GM18511 (cell line): ENCODE data around the gene LTBP1.

Experiments used
- ATAC-seq: cut with Tn5 transposase; IDR thresholded peaks from one replicate; pipeline ENCODE4 v1.9.1; 2021; ENCODE audit warnings: mild to moderate bottlenecking, moderate library complexity; ENCODE audit not compliant: unreplicated experiment

The LTBP1 gene

DNA sequence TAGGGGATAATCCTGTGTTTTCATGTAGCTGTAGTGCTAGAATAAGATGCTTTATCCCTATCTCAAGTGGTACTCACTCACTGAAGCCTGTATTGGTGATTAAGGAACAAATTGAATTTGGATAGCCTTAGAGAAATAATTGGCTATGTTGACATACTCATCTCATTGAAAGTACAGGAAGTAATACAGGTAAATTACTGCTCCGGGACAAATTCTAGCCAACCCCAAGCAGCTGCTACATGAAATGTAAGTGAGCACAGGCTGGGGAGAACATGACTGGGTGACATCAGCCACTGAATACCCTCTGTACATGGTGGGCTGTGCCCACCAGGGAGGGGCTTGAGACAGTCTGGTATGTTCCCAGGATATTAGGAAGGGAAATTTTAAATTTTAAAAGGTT lies 341.3 kb downstream of the LTBP1 start:
- ATAC-seq: no peak

DNA sequence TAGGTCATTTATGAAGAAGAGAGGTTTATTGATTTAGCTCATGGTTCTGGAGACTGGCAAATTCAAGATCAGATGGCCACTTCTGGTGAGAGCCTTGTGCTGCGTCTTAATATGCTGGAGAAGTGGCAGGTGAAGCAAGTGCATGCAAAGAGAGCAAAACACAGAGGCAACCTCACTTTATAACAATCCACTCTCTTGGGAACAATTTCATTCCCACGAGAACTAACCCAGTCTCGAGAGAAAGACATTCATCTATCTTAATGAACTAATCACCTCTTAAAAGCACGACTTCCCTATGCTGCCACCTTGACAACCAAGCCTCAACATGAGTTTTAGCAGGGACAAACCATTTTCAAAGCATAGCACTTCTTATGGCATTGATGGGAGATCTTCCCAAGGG lies 343.2 kb downstream of the LTBP1 start:
- ATAC-seq: no peak

DNA sequence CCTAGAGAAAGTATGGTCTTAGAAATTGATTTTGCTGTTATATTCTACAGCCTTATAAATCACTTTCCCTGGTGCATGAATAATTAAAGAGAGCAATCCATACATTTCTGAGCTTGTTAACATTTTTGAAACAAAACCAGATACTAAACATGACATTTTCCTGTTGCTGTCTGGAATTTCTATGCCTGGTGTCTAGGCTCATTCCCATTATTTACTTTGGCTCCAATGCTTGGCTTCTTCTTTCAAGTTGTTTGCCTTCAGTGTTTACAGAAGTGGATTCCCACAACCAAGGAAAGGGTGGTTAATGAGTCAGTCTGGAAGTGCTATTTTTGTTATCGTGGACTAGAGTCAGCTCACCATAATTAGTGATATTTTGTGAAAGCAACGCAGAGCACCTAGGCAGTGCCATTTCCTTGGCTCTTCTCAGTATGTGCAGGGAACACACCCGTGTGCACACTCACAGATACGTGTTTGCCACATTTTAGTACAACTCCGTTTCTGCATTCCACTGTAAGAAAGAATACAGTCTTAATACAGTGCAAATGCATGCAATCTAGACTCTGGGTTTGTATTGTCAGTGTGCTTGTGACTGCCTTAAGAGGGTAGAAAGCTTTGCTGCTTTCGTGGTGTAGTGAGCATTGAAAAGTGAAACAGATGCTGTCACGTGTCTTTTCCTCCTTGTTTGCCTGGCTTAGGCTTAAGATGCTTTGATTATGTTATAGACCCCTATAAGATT lies 344.7 kb downstream of the LTBP1 start:
- no peak for ATAC-seq

DNA sequence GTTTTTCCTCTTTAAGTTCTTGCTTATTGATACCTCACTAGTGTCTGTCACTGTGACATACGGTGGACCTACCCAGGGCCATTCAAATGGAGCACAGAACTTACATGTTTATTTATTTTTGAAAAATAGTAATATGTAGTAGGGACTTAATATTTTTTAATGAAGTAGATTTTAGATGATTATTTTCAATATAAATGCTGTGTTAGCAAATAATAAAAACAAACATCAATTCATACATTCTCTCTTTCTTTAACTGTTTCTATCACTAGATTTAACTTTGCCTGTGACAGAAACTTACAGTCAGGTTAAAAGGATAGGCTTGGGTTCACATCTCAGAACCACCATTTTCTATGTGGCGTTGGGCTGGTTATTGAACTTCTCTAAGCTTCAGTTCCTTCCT lies 345.3 kb downstream of the LTBP1 start:
- ATAC-seq: no peak

DNA sequence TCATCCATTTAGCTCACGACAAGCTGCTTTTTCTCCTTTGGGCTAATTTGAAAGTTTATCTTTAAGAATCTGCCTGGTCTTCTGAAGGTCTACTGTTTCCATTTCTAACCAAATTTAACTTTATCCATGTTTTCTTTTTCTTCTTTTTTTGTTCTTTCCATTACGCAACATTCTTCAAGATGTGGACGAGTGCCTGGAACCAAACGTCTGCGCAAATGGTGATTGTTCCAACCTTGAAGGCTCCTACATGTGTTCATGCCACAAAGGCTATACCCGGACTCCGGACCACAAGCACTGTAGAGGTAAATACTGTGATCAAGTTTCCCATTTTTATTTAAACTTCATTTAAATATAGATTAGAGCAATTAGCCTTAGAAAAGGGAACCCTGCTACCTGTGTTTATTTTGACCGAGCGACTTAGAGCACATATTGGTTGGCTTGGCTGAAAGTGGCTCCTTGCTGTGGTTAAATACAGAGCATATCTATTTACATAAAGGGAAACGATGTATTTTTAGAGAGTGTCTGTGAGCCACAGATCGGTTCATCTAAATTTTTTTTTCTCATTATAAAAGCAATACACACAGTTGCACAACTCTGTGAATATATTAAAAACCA lies 346.3 kb downstream of the LTBP1 start:
- no peak for ATAC-seq

DNA sequence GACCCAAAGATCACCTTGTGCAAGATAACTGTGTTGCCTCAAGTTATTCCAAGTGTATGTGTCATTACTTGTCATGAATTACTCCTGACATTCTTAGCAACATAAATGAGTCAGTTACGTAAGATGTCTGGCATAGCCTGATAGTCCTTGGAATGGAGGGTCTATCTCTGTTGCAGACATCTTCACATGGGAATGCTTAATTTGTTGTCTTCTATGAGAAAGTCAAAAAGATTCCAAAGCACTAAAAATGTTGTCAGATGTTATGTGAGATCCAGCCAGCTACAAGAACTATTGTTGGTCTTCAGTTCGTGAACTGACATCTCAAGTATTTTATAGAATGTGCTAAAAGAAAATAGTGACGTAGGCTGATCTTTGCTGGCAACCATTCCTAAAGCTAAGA lies 351.5 kb downstream of the LTBP1 start:
- ATAC-seq: no peak

DNA sequence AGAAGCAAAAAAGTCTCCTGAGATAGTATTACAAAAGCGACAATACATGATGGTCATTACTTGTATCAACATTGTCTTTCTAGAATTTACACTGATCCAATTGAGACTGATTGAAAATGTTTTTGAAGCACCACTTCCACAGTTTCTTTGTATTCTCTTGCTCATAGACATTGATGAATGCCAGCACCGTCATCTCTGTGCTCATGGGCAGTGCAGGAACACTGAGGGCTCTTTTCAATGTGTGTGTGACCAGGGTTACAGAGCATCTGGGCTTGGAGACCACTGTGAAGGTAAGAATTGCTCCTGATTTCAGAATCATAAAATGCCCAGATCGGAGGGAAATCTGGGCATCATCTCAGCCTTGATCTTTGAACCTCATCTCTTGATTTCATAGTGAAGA lies 354.6 kb downstream of the LTBP1 start:
- no peak for ATAC-seq

DNA sequence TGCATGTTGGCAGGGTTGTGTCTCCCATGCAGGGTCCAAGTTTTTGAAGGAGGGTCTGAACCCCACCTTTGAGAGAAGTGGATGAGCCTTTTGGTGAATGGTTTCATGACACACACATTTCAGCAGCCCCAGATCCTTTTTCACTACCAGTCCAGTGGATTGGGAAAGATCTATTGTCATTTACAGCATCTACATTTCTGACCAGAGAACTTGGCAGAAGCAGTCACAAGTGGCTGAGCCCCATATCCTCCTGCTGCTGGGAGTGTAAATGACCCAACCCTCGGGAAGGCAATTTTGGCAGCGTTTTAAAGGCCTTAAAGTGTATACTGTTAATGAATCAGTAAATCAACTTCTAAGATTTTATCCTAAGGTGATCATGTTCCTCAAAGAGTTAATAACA lies 355.6 kb downstream of the LTBP1 start:
- no peak for ATAC-seq

DNA sequence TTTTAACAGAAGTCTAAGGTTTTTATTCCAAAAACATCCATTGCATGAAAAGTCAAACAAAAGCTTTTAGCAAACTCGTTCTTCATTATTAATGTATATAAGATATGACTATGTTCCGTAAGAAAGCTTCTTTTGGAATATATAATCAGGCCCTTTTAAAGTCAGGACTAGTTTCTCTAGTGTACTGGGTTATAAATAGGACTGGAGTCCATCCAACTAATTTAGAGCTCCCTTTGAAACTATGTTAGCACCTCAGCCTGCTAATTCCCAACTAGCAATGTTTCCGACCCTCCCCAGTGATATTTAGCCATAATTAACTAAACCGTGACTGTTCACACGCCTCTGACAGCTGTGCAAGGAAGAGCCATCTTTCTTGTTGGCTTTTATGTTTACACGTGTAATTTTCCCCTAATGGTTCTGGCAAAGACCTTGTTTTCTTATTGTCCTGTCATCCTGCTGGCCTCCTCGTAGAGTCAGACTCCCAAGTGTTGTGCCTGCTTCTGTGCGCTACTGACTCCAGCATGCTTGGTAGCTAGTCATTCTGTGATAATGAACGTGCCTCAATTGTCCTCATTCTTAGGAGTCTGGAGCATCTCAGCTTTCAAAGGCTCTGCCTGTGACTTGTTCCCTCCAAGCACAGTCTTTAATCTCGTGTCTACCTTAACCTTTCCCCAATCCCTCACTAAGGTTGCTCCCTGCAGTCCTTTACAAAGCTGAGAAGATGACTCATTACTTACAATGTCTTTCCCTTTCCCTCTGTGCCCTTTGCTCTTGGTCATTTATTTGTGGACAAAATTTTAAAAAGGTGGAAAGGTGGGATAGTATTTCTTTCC lies 357.5 kb downstream of the LTBP1 start:
- no peak for ATAC-seq

DNA sequence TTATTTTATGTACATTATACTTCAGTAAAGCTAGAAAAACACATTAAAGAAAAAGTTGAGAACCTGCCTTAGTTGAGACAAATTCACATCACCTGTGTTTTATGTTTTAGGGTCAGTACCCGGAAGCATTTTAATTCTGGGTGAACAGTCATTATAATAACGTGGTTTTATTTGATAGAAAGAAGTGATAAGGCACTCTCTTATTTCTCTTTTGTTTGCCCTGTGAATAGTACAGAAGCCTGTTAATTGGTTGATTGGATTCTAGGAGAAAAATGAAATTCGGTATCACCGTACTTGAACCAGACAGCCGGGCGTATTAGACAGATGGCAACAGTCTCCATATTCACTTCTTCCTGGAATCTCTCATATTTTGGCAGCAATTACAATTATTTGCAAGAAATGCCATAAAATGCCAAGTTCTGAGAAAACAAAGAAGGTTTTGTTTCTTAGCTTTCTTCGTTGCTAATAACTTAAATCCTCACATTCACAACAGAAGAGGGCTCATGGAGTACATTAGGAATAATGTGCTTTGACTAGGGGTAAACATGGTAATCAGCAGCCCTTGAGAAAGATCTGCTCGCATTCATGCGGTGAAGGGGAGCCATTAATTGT lies 361.0 kb downstream of the LTBP1 start:
- ATAC-seq: no peak

DNA sequence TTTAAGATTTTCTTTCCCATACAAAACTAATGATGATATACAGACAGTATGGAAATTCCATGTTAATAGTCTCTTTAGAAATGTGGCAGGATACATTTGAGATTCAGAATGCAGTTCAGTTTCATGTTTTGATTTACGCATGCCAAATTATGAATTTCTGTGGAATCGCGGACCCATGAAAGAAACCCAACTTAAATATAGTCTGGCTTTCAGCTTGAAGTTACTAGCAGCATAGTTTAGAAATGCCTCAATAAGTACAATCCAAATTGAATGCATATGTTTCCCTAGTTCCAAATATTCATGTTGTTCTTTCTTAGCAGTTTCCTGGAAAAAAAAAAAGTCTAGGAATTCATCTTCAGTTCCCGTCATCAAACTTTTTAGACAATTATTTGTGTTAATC lies 365.6 kb downstream of the LTBP1 start:
- ATAC-seq: no peak

DNA sequence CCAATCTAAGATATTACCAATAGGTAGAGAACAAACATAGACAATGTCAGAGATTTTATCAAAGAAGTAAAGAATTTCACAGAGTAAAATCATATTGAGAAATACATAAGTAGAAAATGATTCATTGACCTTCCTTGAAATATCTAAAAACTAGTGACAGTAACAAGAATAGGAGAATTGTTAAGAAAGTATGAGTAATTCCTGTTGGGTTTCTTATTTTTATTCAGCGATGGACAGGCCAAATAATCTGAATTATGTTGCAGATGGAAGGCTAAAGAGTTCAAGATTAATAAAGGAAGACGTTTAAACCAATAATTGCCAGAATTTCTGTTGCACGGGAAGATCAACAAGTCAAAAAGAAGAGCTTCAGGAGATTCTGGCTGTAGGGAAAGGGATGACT lies 366.3 kb downstream of the LTBP1 start:
- ATAC-seq: no peak

DNA sequence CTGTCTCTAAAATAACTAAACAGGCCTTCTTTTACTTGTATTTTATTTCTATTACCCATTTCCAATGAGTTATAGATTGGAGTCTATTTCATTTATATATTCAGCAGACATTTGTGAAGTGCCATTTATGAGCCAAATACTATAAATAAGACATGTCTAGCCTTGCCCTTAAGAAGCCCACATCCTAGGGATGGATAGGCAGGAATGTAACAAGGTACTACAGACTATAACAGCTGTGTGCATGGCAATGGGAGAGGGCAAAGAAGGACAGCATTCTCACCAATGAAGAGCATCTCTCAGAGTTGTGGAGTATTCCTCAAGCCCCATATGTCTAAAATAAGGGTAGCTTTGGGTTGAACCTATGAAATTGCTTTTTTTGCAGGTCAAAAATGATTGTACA lies 367.8 kb downstream of the LTBP1 start:
- ATAC-seq: no peak

DNA sequence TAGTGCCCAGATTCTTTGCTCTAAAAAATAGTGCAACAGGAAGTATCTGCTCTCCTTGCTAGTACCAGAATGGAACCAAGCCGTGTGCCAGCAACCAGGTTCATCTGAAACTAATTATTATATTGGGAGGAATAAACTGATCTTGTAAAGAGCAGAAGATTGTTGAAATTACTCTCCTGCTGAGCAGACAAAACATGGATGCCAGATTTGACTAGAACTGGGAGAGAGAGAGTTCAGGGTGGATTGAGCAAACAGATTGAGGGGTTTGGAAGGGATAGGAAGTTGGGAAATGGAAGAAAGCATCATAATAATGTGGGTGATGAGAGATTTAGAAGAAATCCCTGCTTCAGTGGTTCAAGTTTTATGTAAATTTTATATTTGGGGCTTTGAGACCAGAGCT lies 369.6 kb downstream of the LTBP1 start:
- no peak for ATAC-seq

DNA sequence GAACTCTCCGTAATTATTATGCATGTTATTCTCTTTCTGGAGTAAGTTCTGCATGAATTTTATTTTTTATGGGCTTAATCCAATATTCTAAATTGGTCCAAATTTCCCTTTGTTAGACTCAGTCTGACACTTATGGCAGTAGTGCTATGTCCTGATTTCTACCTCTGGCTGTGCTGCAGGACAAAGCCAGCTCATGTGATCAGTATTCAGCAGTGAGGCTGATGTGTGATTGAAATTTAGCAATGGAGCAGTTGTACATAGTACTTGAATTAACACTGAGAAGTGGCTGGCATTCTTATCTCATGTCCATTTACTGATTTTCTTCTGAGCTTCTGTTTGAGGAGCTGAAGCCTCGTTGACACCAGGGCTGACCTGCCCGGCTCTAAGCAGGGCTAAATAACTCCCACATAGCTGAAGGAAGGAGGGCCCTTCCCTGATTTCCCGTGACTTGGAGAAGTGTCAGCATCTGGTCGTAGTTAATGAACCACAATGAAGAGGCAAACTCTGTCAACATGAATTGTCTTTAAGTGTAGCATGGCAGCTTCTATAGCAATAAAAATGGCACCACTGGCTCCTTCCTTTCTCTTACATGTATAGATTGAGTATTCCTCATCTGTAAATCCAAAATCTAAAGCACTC lies 370.7 kb downstream of the LTBP1 start:
- no peak for ATAC-seq

DNA sequence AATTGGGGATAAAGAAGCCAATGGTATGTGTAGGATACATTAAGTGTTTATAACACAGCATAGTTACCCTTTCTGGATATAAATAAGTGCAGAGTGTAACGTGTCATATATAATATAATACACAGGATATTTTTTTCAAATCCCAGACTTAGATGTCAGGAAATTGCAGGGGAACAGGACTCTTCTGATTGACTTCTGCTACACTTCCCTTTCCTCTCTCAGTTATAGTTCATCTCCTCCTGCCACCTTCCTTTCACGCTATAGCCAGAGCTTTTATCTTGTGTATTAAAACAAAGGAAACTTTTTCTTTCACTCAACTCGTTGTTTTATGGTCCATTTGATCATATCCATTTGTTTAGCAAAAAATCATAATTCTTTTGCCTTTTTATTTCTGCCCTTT lies 371.7 kb downstream of the LTBP1 start:
- ATAC-seq: no peak

DNA sequence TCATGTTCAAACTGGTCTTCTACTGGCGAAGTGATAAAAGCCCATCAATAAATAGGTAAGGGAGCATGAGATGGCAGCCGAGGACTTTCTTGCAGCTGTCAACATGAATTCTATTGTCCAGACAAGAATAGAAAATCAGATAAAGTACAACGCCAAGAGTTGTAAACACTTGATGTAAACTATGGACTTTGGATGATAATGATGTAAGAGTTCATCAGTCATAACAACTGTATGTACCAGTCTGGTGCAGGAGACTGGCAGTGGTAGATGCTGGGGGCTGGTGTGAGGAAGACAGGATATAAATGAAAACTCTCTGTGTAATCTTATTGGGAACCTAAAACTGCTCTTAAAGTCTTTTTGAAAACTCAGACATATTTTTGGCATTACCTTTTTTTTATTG lies 373.8 kb downstream of the LTBP1 start:
- ATAC-seq: no peak

DNA sequence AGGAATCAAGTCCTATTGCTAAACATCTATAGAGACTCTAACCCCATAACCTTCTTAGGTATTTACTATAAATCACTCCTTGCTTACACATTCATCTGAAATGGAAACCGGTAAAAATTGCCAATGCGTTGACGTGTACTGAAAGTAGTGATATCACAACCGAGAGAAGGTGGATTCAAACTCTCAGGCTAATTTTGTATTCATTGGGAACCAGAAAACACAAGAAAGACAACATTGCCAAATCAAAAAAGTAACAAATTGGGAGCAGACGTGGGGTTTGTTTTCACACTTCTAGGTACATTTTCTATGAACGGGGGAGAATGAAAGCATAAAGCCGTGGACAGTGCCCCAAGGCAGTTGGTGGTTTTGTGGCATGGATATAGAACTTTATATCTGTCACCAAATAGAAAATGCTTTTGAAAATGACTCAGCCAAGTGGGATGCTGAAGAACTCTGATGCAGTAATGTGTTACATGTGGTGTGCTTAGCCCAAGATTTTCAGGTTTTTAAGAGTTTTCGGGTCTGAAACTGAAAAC lies 374.6 kb downstream of the LTBP1 start:
- peak; percentile 82 for ATAC-seq

DNA sequence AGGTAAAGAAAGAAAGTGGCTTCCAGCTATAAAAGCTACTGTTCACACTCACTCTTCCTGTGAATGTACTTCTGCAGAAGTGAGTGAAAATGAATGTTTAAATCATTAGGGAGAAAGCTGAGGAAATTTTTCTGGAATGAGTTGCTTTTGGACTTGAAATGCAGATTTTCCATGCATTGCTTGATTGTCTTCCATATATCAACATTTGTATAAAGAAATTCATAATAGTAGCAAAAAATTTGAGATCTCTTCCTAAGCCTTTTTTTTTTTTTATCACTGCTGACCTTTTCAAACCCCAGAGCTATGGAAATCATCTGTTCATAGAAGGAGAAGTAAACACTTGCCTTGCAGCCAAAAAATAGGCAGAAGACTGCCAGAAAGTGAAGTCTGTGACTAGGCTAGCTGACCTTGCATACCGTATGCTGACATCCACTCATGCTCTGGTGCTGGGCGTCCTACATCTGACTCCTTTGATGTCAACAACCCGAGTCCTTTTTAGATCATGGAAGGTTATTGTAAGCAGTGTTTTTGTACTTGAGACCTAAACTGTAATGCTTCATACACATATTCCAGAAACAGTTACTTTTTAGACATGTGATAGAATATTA lies 375.2 kb downstream of the LTBP1 start:
- ATAC-seq: no peak

DNA sequence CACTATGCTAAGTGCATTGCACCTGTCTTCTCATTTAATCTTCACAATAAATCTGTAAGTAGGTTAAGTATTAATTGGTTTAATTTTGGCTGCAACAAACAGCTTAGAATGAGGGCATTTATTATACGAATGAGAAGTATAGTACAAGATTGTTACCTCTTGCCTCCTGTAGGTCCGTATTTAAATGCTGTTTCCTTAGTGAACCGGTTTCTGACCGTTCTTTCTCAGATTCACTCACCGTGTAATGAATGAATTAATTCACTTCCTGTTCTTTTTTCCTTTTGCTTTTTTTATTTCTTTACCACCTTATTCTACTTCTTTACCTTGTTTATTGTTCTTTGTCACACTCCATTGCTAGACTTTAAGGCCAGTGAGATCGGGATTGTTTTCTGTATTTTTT lies 375.9 kb downstream of the LTBP1 start:
- no peak for ATAC-seq
